GM18861 (cell line): ENCODE data around the gene LEP.
"Not testable (repeated sequence)": the region's sequence is repeated elsewhere in the genome, so short reads cannot be mapped to it uniquely, and the experiment has no call there.

ENCODE experiments used
- ATAC-seq: cut with Tn5 transposase; IDR thresholded peaks from one replicate; pipeline ENCODE4 v1.9.1; 2021; ENCODE audit not compliant: unreplicated experiment

Gene LEP

DNA sequence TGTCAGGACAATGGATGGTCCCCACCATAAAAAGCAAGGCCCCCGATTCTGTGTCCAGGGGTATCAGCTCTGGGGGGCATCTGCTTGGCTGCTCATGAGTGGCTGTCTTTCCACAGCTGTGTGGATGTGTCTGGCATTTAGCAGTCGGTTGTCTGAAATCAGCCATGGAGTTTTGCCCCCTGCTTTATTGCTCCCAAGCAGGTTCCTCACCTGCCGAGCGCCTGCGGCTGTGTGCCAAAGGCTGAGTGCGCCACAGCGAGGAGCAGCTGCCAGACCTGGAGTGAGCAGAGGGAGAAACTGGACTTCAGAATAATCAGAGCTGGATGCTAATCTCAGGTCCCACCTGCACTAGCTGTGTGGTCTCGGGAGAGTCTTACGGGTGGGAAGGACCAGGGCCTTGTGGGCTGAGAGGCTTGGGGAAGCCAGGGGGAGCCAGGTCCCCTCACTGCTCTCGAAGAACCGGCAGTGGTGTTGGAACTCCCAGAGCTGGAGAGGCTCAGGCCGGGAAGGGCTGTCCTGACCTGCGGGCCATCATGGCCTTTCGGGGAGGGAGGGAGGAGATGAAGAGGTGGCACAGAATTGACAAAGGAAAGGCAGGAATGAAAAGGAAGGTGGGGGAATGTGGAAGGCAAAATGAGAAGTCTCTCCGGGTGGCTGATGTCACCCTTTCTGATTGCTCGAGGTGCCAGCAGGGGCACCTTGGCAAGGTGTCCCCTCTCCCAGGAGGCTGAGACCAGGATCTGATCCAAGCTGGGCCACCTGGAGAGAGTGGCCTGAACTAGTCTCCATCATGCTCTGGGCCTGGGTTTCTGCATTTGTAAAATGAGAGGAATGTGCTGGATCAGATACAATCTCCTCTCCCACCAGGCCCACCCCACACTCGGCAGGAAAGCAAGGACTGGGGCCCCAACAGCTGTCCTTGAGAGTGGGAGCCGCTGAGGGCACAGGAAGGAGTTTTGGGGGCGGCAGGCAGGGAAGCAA, 30.2 kb upstream of the LEP start:
- no peak for ATAC-seq

- ATAC-seq, result no peak
These were observed 29.5 kb upstream of the LEP start for GRCh38 chr7:128211626-128212025.

GRCh38 chr7:128214463-128214862, 26.6 kb upstream of the LEP start:
- no peak for ATAC-seq

DNA sequence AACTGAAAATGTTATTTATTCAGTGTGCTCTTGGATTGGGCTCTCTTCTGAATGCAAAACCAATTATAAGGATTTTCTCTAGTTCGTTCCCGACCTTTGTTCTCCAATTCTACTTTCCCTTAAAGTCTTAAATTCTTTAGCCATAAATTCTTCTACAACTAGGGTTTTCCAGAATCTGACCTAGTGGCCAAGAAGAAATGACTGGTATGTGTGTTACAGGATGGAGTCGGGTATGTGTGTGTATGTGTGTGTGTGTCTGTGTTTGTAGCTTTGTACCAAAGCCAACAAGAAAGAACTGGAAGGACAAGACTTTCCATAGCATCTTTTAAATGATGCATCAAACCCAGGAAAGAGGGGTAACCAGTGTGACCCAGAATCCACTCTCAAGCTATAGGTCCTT, 25.8 kb upstream of the LEP start:
- ATAC-seq, result no peak

GRCh38 chr7:128215739-128216138, 25.3 kb upstream of the LEP start:
- ATAC-seq, result no peak

DNA sequence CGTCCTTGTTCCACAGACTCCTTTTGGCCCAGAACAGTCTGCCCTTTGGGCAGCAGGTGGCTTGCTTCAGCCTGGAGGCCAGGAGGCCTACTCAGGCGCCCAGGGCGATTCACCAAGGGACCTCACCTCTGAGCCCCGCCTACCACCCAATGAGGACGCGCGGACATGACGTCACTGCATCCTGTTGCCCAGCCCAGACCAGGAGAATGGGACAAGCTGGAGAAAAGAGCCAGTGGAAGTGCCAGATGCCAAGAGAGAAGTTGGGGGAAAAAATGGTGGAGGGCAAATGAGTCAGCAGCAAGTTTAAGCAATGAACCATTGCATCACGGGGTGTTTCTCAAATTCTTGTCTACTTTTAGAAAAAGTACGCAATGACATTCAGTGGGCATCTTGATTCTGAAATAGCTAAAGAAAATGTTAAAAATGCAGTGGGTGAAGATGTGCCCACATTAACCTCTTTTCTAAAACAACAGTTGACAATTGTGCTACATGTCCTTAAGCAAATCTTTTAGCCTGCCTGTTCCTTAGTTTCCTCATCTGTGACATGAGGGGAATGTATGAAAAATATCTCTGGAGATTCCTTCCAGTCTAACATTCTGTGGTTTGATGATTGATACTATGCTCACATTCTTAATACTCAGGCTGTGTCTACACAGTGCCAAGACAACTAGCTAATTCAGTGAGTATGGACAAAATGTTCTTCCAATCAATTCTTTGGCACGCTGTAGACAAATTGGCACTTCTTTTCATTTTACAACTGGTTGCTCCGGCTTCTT, 23.9 kb upstream of the LEP start:
- ATAC-seq, result no peak

DNA sequence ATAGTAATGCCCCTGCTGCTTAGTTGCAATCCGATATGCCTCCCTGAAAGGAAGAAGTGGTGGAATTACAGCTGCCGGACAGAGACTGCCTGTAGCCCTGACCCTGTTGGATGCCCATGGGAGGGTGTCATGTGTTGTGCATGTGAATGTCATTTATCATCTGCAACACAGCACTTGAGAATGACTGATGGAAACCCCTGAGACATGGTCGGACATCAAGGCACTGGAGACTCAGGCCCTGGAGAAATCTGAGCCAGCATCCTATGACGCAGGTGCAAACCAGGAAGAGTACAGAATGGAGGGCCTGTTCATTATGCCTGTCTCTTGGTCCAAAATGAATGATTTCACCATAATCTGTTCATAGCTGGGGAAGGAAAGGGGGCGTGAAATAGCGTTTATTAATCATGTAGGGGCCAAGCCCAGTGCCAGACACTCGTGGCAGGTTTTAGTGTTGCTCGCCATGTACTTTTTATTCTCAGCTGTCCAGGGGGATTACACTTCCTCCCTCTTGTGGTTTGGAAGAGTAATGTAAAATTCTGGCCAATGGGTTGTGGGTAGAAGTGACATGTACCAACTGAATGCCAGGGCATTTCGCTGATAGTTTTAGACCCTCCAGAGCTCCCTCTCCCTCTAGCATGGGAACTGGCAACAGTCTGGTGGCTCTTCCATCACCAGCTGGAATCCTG, 23.0 kb upstream of the LEP start:
- ATAC-seq, result no peak

GRCh38 chr7:128219636-128220035, 21.4 kb upstream of the LEP start:
- ATAC-seq, result no peak

GRCh38 chr7:128221929-128222403, 19.1 kb upstream of the LEP start:
- no peak for ATAC-seq

DNA sequence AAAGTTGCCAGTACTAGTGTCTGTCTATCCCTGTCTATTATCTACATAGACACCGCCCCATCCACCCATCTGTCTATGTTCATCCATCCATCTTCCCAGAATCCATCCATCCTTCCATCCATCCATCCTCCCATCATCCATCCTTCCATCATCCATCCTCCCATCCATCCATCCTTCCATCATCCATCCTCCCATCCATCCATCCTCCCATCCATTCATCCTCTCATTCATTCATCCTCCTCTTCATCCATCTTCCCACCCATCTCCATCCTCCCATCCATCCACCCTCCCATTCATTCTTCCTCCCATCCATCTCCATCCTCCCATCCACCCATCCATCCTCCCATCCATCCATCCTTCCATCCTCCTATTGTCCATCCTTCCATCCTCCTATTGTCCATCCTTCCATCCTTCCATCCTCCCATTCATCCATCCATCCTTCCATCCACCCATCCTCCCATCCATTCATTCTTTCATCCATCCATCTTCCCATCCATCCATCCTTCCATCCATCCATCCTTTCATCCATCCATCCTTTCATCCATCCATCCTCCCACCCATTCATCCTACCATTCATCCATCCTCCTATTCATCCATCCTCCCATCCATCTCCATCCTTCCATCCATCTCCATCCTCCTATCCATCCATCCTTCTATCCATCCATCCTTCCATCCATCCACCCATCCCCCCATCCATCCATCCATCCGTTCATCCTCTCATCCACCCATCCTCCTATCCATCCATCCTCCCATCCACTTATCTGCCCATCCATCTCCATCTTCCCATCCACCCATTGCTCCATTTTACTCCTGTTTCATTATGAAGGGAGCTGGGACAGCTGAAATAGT, 14.7 kb upstream of the LEP start:
- ATAC-seq, result no peak

DNA sequence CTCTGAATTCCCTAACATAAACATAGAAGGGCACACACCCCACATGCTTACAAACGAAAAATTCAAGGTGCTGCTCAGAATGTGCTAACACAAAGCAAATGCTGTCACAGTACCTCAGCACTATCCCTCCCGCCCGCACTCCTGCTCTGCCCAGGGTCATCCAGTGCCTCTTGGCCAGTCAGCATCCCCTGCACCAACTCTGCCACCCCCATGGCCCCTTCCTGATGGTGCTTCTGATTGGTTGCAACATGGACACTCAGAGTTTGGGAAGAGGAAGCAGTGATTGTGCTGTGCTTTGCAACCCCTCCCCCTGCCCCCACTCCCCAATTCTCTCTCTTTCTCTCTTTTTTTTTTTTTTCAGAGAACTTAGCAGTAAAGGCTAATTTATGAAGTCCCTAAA, 13.8 kb upstream of the LEP start:
- ATAC-seq, result no peak

DNA sequence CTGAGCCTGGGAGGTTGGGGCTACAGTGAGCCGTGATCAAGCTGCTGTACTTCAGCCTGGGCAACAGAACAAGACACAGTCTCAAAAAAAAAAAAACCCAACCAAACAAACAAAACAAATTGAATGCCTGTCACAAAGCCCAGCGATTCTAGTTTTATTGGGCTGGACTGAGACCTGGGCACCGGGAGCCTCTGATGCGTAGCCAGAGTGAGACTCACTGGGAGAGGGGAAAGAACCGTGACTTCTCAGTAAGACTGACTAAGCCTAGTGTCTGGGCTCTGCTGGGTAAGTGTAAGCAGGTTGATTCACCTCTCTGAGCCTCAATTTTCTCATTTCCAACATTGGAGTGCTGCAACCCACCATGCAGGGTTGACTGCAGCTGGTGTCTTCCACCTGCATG, 10.1 kb upstream of the LEP start:
- no peak for ATAC-seq

- no peak for ATAC-seq
These were observed 9.4 kb upstream of the LEP start for GRCh38 chr7:128231677-128232076.

DNA sequence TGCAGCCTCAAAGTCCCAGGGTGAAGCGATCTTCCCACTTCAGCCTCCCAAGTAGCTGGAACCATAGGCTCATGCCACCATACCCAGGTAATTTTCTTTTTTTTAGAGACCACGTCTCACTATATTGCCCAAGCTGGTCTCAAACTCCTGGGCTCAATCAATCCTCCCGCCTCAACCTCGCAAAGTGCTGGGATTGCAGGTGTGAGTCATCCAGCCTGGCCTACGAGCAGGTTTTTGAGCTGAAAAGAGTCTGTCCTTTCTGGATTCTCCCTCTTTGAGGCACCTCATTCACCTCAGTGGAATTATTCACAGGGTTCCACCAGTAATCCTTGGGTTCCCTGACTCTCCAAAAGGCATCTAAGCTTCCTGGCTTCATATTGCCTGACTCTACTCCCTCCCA, 7.6 kb upstream of the LEP start:
- no peak for ATAC-seq

DNA sequence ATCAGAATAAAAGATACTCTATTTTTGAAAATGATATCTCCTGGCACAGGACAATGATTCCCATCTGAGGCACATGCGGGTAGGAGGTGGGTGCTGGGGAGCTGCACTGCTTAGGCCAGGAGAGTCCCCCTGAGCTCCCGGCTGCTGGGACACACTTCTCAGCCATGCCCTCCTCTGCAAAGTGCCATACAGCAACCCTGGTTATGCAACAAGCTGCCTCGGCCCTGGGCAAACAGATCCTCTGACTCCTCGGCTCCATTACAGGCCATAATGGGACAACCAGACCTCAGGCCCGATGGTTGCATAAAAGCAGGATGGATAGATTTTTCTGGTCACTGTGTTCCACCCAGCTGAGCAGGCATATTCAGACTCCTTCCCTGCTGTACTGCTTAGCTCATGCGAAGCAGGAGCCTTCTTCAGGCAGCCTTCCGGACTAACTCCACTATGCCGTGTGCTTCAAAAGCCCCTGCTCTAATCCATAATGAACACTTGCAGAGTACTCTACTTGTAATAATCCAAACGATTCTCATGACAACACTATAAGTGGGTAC, 6.5 kb upstream of the LEP start:
- no peak for ATAC-seq

- no peak for ATAC-seq
These were observed 5.6 kb upstream of the LEP start for GRCh38 chr7:128235471-128235870.

- peak; percentile 75 for ATAC-seq
These were observed 4.0 kb upstream of the LEP start for GRCh38 chr7:128236924-128237586.

DNA sequence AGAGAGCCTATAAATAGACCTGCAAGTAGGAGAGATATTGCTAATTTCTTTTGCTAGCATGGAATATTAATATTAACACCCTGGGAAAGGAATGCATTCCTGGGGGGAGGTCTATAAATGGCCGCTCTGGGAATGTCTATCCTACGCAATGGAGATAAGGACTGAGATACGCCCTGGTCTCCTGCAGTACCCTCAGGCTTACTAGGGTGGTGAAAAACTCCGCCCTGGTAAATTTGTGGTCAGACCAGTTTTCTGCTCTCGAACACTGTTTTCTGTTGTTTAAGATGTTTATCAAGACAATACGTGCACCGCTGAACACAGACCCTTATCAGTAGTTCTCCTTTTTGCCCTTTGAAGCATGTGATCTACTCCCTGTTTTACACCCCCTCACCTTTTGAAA, 1.9 kb upstream of the LEP start:
- ATAC-seq, result not testable (repeated sequence)

DNA sequence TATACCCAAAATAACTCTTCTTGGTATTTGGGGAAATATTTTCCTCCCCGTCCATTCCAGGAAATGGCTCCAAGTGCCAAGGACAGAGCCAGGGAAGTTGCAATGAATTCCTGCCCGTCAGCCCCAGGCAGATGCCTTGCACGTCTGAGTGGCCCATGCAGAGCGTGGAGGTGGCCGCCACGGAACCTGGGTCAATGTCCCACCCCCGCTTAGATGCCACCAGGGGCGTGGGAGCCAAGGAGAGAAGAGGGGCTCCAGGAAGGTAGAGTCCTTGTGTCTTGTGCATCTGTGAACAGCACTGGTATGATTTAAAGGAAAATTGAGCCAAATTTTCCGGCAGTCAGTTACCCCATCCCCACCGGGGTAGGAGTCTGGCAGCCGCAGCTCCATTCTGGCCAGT, 1.6 kb downstream of the LEP start:
- ATAC-seq, result no peak

- no peak for ATAC-seq
These were observed 2.2 kb downstream of the LEP start for GRCh38 chr7:128243273-128243672.
